ENCODE data around the gene CACNB2. TPM values are rescaled to one million over a fixed set of nuclear protein-coding genes. Genes with fewer than 3 reads are reported as not detected.

Gene CACNB2
- total and polyA plus RNA-seq, 2 donors (not counting 3 experiments of a cell fraction or from before 2014, with no cell fraction given) = not detected

DNA sequence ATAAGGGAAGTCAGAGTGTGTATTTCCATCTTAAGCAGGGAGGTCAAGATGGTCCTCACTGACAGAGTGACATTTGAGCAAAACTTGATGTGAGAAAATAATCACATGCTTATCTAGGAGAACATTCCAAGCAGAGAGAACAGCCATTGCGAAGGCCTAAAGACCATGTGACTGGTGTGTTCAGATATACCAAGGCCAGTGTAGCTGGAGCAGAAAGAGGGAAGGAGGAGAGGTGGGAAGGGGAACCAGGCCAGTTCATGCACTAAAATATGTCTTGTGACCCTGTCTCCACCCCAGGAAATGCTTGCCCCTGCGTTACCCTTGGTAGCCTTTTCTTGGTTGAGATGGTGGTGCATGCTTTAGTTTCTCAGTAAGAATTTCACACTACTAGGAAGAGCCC is 77.4 kb downstream of the CACNB2 start:
- Histone ChIP-seq H3K9me3 (replicated peaks; ENCODE audit: control insufficient read depth, insufficient read depth, low read length) (no peaks in the 10 kb centered on the region), H3K9me1 (replicated peaks; ENCODE audit: control insufficient read depth, extremely low read depth, insufficient read depth, low read length) (no peaks in the 10 kb centered on the region), H2AFZ (ENCODE audit: low read depth, low read length) (no peak overlapping the region), H3K4me3 (replicated peaks in 1 of 3; ENCODE audit: insufficient read depth in 1 of 3, low read depth in 1 of 3, low read length in 3 of 3) (no peak overlapping the region), H3K27ac (ENCODE audit: insufficient read depth, low read depth, low read length) (no peak overlapping the region), H3K9ac (replicated peaks; ENCODE audit: extremely low read depth, insufficient read depth, low read length) (no peak overlapping the region), H3K36me3 (ENCODE audit: control insufficient read depth in 2 of 2, extremely low read depth in 1 of 2, insufficient read depth in 2 of 2, low read length in 2 of 2) (no peaks in the 10 kb centered on the region), H3K79me2 (ENCODE audit: control insufficient read depth, insufficient read depth, low read length) (no peaks in the 10 kb centered on the region), H3K4me2 (ENCODE audit: insufficient read depth, low read length) (no peak overlapping the region), H4K20me1 (replicated peaks; ENCODE audit: control insufficient read depth, extremely low read depth, insufficient read depth, low read length) (no peaks in the 10 kb centered on the region), H3K27me3 (ENCODE audit: control insufficient read depth in 2 of 2, insufficient read depth in 2 of 2, low read length in 2 of 2) (no peaks in the 10 kb centered on the region), H3K4me1 (ENCODE audit: control insufficient read depth, extremely low read depth, insufficient read depth, low read length) (no peaks in the 10 kb centered on the region)
- no peak for FAIRE-seq
- BruUV-seq (replicated peaks) = no TSS peak
- intact Hi-C loops (cut with micrococcal nuclease) (no loop called here), dilution Hi-C loops (cut with MboI; ENCODE audit: extremely low pct_ligation_motif_present, low sequenced_read_pairs) (no loop called here)
- POLR2A ChIA-PET = no interaction called here
- DNase-seq (ENCODE audit: low read depth, low spot score) = no peak
- TF ChIP-seq, protein P1, sequence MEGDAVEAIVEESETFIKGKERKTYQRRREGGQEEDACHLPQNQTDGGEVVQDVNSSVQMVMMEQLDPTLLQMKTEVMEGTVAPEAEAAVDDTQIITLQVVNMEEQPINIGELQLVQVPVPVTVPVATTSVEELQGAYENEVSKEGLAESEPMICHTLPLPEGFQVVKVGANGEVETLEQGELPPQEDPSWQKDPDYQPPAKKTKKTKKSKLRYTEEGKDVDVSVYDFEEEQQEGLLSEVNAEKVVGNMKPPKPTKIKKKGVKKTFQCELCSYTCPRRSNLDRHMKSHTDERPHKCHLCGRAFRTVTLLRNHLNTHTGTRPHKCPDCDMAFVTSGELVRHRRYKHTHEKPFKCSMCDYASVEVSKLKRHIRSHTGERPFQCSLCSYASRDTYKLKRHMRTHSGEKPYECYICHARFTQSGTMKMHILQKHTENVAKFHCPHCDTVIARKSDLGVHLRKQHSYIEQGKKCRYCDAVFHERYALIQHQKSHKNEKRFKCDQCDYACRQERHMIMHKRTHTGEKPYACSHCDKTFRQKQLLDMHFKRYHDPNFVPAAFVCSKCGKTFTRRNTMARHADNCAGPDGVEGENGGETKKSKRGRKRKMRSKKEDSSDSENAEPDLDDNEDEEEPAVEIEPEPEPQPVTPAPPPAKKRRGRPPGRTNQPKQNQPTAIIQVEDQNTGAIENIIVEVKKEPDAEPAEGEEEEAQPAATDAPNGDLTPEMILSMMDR (IDR thresholded peaks at IDR 0.05; ENCODE audit: extremely low read depth in 1 of 2, insufficient read depth in 1 of 2, low read depth in 1 of 2, low read length in 2 of 2) = no peak
- TF ChIP-seq FOS (IDR thresholded peaks at IDR 0.05; ENCODE audit: borderline replicate concordance, insufficient read depth, low read length) (no peak), EZH2 (IDR thresholded peaks at IDR 0.05; ENCODE audit: borderline replicate concordance, low read depth, low read length, severe bottlenecking) (no peak), POLR2AphosphoS5 (IDR thresholded peaks at IDR 0.05; ENCODE audit: insufficient read depth, low read depth, low read length) (no peak), POLR2A (IDR thresholded peaks at IDR 0.05; ENCODE audit: low read depth, low read length) (no peak), JUN (IDR thresholded peaks at IDR 0.05; ENCODE audit: borderline replicate concordance, insufficient read depth, insufficient read length, low read depth) (no peak), GATA2 (IDR thresholded peaks at IDR 0.05; ENCODE audit: insufficient read depth, insufficient read length, low read depth, low read length) (no peak), MYC (IDR thresholded peaks at IDR 0.05; ENCODE audit: low read depth, low read length) (no peak)
- TF ChIP-seq, protein P2, sequence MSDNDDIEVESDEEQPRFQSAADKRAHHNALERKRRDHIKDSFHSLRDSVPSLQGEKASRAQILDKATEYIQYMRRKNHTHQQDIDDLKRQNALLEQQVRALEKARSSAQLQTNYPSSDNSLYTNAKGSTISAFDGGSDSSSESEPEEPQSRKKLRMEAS (IDR thresholded peaks at IDR 0.05; ENCODE audit: insufficient read depth, insufficient read length) = no peak
- CTCF ChIA-PET = no interaction called here

All from endothelial cell of umbilical vein (primary cell).